Esophagus mucosa (tissue), 1 donor: ENCODE results near the gene LZTR1. TPM values are rescaled to one million over a fixed set of nuclear protein-coding genes. Genes with fewer than 3 reads are reported as not detected.
"Not testable (repeated sequence)": the region's sequence is repeated elsewhere in the genome, so short reads cannot be mapped to it uniquely, and the experiment has no call there.

Experiments used
- ATAC-seq: fragments of 200-7000 bp; cut with Tn5 transposase; one replicate; pipeline ENCODE4 v1.9.1; 2020
- total RNA-seq: library from RNA; stranded (reverse); gene quantifications from one replicate; pipeline ENCODE4 v1.2.4, GENCODE V29; 2023
- donor health status: DM: yes; HTN: yes; CAD: no.

Gene LZTR1
- total RNA-seq, 1 donor from 2014 or later: 26.3 TPM

DNA sequence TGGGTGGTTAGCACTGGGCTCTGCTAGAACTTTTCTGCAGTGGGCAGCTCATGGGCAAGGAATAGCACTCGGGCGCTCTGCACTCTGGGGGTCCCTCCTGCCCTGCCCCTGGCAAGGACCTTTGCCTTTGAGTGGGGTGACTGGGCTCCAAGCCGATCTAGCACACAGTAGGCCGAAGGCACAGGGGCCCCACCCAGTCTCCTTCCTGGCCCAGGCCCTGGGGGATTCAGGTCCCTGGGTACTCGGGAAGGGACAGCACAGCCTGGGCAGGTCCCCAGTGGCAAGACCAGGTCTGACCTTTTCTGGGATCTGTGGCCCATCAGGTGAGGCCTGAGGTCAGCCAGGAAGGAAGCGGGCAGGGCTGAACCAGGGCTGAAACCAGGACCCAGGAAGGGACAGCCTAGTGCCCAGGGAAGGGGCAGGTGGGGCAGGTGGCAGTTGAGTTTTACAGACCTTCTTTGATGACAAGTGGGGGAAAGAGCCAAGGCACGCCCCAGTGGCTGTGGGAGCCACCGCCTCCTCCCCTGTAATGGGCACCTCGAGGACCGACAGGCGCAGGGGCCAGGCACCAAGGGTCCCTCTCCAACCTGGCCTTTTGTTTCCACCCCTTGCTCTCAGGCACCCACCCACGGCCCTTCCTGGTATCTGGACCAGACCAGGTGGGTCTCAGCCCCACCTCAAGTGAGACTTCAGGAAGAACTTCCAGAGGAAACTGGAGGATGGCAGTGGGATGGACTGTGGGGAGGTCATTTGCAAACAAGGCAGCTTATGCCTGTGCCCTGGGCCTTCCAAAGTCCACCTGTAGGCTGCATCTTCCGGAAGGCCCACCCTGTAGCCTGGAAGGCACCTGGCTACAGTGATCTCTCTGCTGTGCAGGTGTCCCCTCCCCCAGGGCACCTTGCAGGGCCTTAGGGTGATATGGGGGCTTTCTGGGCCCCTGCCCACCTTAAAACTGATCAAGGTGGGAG, 15.9 kb upstream of the LZTR1 start:
- ATAC-seq: no peak

DNA sequence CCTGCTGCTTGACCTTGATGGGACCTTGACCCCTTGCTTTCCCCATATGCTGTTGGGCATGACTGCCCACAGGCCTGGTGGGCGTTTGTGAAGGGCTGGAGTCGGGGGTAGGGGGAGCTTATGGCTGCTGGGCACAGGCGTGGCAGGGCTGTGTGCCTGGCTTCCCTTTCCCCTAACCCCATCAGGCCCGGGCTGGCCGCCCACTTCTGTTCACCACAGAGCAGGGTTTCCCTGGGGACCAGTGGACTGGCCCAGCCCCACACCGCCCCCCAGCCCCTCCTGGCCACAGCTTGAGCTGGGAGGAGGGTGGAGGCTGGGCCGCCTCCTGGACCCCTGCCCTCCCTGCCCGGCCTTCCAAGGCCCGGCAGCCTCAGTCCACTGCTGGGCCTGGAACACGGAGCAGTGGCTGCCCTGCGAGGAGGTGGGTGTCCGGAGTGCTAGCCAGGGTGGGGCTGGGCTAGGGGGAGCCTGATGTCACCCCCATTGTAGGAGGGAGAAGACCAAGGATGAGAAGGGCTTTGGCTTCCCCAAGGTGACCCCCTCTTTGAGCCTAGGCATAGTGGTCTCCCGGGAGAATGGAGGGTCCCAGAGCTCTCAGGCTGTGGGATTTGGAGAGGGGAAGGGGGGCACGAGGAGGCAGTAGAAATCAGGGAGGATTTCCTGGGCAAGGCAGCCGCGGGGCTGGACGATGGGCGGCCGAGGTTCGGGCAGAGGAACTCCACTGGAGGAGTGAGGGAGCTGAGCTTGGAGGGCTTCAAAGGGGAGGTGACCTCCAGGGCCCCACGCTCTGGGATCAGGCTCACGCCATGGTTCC, 15.0 kb upstream of the LZTR1 start, which contains the start of gene AIFM3:
Gene AIFM3, plus strand, starts transcription at position 373 of the 814 bp plus-strand sequence. CDS start 690 bp downstream, outside the sequence.
- ATAC-seq: no peak

DNA sequence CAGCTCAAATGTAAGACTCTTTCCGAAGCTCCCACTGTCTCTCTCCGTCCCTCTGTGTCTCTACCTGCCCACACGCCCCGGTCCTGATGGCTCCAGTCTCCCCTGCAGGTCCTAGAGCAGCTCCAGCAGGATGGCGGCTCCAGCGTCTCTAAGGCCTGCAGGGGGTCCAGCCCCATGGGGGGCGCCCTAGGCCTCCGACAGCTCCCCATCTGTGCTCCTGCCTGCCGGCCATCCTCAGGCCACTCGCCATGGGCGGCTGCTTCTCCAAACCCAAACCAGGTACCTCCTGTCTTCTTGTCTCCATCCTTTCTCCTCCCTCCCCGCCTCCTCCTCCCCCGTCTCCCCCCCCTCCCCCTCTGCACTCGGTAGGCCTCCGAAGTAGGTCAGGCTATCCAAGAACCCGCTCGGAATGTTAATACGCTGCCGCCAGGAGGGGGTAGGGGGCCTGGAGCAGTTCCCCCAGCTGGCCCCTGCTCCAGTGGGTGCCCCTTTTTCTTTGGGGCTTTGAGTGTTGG, 14.3 kb upstream of the LZTR1 start:
- no peak for ATAC-seq

DNA sequence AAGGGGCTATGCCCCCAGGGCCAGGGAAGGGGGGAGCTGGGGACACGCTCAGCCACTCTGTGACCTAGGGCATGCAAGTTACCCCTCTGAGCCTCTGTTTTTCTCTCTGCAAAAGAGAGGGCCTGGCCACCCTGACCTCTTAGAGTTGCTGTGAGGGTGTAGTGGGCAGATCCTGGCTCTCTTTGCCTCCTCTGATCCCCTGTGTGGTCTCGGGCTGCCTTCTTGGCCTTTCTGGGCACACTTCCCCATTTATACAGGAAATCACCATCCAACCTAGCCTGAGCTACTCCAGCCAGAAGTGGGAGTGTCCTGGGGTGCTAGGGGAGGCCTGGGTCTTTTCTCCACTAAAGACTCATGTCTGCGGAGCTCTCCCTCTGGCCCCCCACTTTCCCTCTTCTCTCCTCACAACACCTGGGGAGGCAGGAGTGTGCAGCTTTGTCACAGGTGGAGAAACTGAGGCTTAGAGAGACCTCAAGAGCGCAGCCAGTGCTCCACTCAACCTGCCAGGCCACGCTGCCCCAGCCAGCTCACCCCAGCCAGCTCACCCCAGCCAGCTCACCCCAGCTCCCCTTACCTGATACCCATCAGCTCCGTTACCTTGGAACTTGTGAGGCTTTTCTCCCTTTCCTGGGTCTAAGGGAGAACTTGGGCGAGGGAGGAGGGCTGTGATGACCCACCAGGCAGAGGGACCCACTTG, 13.7 kb upstream of the LZTR1 start:
- no peak for ATAC-seq

DNA sequence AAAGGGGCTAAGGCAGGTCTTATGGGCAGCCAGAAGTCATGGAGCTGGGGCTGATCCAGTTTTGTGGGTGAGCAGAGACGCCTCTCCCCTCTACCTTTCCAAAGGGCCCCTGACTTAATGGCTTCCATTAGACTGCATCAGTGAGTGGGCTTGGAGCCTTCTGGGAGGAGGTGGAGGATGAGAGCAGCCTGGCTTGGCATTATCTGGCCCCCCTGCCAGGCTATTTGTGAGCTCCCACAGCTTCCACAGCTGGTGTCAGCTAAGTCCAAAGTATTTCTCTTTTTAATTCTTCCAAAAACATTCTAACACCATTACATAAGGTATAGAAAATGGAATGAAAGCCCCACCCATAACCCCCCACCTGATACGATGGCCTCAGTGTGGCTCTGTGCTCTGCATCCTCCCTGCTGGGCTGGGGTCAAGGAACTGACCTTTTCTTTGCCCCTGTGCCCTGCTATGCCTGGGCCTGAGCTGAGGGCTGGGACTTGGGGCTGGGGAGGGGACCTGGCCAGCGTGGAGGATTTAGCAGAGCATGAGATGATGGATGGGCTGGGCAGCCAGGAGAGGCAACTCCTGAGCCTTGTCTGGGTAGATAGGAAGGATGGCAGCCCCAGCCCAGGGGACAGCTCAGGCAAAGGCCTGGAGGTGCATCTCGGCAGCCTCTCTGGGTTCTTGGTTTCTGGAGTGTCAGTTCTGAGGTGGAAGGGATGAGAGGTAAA, 11.0 kb upstream of the LZTR1 start:
- ATAC-seq: no peak

DNA sequence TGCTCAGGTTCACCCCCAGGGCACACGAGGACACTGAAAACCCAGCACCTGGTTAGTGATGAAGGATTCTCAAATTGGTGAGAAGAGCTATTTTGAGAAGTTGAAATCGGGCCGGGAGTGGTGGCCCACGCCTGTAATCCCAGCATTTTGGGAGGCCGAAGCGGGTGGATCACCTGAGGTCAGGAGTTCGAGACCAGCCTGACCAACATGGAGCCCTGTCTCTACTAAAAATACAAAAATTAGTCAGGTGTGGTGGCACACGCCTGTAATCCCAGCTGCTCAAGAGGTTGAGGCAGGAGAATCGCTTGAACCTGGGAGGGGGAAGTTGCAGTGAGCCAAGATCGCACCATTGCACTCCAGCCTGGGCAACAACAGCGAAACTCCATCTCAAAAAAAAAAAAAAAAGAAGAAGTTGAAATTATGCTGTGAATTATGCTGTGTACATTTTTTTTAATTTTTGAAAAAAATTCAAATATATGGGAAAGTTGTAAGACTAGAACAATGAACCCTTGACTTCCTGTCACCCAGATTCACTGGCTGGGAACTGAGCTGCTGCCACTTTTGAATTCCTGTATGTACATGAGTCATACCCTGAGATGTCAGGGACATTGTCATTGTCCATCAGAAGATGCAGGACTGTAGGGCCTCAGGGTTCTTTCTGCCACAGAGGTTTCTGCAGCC, 9.9 kb upstream of the LZTR1 start:
- ATAC-seq: not testable (repeated sequence)

DNA sequence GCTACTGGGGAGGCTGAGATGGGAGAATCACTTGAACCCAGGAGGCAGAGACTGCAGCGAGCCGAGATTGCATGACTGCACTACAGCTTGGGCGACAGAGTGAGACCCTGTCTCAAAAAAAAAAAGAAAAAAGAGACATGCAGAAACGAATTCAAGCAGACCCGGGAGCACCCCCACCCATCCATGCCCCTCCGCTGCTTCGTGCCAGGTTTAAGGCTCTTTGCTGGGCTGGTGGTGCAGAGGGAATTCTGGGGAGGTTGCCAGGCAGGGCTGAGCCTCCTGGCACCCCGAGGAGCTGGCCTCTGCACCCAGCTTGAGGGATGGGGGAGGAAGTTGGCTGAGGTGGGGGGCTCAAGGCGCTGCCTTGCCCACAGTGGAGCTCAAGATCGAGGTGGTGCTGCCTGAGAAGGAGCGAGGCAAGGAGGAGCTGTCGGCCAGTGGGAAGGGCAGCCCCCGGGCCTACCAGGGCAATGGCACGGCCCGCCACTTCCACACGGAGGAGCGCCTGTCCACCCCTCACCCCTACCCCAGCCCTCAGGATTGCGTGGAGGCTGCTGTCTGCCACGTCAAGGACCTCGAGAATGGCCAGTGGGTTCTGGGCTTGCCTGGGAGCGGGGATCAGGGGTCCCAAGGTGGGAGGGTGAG, 9.0 kb upstream of the LZTR1 start:
- ATAC-seq: no peak

DNA sequence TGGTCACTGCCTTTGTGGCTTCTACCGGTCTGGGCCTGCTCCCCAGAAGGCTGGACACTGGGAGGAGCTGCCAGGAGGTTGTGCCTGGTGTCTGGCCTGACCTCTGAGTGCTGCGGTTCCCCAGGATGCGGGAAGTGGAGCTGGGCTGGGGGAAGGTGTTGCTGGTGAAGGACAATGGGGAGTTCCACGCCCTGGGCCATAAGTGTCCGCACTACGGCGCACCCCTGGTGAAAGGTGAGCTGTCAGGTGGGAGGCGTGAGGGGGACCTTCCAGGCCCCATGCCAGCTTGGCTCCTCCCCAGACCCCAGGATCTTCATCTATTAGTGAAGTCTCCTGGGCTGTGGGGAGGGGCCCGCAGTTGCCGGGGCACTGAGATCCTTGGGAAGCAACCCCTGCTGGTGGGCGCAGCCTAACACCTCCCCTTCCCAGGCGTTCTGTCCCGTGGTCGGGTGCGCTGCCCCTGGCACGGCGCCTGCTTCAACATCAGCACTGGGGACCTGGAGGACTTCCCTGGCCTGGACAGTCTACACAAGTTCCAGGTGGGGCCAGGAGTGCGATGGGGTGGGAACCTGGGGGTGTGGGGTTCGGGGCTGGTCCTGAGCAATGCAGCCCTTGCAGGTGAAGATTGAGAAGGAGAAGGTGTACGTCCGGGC, 8.3 kb upstream of the LZTR1 start:
- ATAC-seq: no peak

DNA sequence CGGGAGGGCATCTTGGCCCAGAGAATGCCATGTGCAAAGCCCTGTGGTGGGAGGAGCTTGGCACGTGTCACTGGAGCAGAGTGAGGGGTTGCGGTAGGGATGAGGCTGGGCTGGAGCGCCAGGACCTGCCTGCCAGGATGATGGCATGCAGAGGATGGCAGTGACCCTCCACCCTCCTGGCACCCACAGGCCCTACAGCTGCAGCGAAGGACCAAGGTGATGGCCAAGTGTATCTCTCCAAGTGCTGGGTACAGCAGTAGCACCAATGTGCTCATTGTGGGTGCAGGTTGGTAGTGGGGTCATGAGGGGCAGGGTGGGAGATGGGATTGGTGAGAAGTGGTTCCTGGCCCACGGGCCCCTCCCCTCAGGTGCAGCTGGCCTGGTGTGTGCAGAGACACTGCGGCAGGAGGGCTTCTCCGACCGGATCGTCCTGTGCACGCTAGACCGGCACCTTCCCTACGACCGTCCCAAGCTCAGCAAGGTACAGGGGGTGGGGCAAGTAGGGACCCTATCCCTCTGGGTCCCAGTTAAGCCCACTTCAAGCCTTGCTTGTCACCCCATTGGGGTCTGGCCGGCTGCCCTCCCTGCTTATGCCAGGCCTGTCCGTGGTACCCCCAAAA, 7.7 kb upstream of the LZTR1 start:
- ATAC-seq: no peak

DNA sequence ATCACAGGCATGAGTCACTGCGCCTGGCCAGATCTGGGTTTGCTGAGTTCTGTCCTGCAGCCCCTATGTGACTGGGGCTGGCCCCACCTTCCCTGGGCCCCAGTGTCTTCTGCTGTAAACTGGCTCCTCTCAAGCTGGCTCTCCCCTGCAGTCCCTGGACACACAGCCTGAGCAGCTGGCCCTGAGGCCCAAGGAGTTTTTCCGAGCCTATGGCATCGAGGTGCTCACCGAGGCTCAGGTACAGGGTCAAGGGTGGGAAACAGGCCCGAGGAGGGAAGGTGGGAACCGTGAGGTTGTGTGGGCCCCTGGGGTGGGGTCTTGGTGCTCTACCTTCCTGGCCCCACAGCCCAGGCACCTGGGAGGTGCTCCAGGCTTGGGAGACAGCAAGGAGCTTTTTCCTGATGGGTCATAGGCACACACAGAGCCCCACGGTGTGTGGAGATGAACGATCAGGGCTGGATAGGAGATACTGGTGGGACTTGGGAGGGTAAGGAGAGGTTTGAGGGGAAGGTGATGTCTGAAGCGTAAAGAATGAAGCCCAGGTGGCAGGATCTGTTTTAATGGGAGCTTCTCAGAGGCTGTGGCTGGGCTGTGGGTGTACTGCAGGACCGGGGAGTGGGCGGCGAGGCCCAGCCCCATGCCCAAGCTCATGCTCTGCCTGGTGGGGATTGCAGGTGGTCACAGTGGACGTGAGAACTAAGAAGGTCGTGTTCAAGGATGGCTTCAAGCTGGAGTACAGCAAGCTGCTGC, 6.4 kb upstream of the LZTR1 start:
- ATAC-seq: no peak

DNA sequence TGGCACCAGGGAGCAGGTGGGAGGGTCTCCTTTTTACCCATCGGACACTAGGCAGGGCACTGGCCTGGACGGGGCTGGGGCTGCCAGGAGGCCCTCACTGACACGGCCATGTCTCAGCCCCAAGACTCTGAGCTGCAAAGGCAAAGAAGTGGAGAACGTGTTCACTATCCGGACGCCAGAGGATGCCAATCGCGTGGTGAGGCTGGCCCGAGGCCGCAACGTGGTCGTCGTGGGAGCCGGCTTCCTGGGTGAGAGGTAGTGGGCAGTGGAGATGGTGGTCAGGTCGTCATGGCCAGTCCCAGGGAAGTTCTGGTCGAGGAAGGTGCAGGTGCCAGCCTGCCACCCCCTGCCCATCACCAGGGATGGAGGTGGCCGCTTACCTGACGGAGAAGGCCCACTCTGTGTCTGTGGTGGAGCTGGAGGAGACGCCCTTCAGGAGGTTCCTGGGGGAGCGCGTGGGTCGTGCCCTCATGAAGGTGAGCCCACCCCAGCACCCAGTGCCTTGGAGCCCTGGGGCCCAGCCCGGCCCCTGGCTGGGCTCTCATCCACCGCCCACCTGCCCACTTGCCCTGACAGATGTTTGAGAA, 5.7 kb upstream of the LZTR1 start:
- ATAC-seq: no peak

DNA sequence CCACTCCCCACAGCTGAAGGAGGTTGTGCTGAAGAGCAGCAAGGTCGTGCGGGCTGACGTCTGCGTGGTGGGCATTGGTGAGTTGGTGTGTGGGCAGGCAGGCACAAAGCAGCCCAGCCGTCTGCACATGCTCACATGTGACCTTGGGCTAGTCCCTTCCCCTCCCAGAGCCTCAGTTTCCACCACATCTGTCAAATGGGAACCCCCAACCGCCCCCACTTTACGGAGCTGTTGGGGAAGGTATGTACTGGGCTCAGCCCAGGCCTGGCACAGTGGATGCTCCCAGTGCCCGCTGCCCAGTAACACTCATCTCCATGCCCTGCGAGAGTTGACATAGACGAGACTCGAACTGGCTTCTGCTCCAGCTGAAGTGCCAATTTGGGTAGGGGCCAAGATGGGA, 5.1 kb upstream of the LZTR1 start:
- no peak for ATAC-seq

DNA sequence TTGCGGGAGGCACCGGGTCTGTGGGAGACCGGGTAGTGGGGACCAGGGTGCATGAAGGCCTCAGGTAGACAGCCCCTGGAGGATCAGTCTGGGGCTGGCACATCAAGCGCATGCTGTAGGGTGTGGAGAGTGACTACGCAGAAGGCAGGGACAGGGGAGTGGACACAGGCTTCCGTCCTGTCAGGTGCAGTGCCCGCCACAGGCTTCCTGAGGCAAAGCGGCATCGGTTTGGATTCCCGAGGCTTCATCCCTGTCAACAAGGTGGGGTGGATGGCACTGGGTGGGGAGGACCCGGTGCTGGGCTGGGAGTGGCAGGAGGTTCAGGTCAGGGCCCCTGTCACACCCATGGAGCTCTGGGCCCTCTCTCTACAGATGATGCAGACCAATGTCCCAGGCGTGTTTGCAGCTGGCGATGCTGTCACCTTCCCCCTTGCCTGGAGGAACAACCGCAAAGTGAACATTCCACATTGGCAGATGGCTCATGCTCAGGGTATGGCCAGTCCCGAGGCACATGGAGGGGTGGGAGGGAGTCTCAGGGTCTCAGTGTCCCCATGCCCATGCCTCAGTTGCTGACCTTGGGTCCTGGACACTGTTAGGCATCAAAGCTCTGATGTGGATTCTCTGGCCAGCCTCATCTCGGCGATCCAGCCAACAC, 4.5 kb upstream of the LZTR1 start:
- no peak for ATAC-seq

DNA sequence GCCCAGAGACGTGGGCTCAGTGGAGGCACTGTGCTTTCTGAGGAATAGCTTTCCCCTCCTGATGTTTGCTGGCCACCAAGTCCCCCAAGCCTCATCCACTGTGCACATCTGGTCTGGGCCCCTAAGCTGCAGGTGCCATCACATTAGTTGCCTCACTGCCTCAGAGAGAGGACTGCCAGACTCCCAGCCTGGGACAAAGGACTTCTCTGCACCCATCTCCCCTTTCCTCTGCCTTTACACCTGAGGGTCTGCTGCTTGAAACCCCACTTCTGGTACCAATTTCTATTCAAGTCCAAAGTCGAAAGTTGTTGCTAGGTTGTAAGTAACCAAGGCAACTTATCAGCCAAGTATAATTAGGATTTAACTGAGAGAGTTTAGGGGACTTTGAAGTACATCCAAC, 3.7 kb upstream of the LZTR1 start:
- ATAC-seq: no peak

DNA sequence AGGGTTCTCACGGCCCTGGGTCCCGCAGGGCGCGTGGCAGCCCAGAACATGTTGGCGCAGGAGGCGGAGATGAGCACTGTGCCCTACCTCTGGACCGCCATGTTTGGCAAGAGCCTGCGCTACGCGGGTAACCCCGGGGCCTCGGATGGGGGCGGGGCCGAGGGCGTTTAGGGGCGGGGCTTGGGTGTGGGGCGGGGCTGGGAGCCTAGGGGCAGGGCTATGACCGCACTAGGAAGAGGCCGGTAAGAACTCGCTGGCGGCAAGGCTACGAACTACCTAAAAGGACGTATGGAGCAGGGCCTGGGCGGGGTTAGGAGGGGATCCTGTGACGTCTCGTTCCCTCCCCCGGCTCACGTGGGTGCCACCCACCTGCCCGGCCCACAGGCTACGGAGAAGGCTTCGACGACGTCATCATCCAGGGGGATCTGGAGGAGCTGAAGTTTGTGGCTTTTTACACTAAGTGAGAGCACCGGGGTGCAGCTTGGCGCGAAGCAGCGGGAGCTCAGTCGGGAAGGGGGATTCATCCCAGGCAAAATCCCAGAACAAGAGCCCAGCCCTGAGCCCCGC, 2.8 kb upstream of the LZTR1 start:
- ATAC-seq: peak; percentile 90

DNA sequence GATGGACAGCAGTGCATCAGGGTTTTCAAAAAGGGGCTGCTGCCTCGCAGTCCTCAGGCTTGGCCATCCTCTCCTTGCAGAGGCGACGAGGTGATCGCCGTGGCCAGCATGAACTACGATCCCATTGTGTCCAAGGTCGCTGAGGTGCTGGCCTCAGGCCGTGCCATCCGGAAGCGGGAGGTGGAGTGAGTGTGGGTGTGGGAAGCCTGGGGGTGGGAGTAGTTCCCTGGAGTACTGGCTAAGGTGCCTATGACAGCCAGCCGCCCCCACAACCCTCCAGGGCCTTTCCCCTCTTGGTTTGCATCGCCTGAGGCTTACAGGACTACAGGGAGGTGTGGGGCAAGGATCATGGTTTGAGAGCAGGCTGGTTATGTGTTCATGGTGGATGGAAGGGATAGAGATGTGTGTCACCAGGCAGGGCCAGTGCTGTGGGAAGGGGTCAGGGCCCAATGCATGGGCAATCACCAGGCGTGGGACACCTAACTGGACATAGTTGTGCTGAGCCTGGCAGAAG, 2.1 kb upstream of the LZTR1 start:
- ATAC-seq: no peak

DNA sequence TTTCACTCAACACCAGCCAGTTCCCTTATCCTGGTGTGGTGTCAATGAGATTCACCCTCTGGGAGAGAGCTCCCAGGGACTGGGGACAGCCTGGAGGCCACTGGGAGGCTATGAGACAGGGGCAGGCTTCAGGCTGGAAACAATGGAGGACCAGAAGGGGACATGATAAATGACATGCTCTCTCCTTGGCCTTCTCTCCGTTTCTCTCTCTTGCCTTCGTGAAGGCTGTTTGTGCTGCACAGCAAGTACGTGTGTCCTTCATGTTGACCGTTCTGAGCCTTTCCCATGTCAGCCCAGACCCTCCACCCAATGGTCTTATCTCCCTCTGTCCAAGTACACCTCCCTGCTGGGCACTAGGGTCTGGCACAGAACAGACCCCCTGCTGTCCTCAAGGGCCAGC, 1.6 kb upstream of the LZTR1 start:
- ATAC-seq: no peak
